Lower leg skin (tissue), 4 donors: ENCODE data around the gene ANXA11. TPM values are rescaled to one million over a fixed set of nuclear protein-coding genes. Genes with fewer than 3 reads are reported as not detected.
"Not testable (repeated sequence)": the region's sequence is repeated elsewhere in the genome, so short reads cannot be mapped to it uniquely, and the experiment has no call there.

ENCODE experiments used
- DNase-seq, 2 donors: peaks; one replicate each; pipeline ENCODE4 v3.0.0-alpha.2; 2019; ENCODE audit warnings: low spot score in 2 of 2
- H3K4me3 ChIP-seq: fragments of 200-600 bp; sonication (generic); 2 replicates; pipeline ENCODE4 v1.5.1; 2017; ENCODE audit warnings: mild to moderate bottlenecking, low read depth; ENCODE audit not compliant: poor library complexity, severe bottlenecking
- CTCF ChIP-seq, 3 donors: fragments of 450-650 bp; IDR thresholded peaks; one replicate each; pipeline ENCODE4 v1.5.1; 2016; ENCODE audit warnings: antibody characterized with exemption in 3 of 3, mild to moderate bottlenecking in 3 of 3, moderate library complexity in 2 of 3
- POLR2A ChIP-seq, 2 donors: fragments of 450-650 bp; IDR thresholded peaks; one replicate each; pipeline ENCODE4 v1.6.1; 2016 to 2017; ENCODE audit warnings: antibody characterized with exemption in 2 of 2, mild to moderate bottlenecking in 1 of 2, moderate library complexity in 1 of 2
- WGBS, 2 donors: methylation state at CpG; one replicate each; pipeline ENCODE4 v1.1.5; 2018; 5-methylcytosine and 5-hydroxymethylcytosine counted together
- intact Hi-C: fragments of 100-400 bp; cut with DNase I; formaldehyde crosslinking; loops from one replicate; pipeline ENCODE4 v1.15.0; 2023; ENCODE audit warnings: low total_unique reads
- total RNA-seq, 4 donors: library from RNA; depleted of rRNA; stranded (reverse); fragments of >200 nt; gene quantifications; one replicate each; pipeline ENCODE4 v1.1.0, GENCODE V29; 2016

Gene ANXA11
- total RNA-seq, 4 donors from 2014 or later = 68.4 to 109 (median 100) TPM

- intact Hi-C loops = loop anchor here (5.0 kb wide), 2 partner anchors 57 to 778 kb away; partner anchors contain the start of gene ANXA11
- H3K4me3 ChIP-seq = no peak overlapping the region
- 62 to 85% methylated on average over 2 of the region's 2 CpGs for WGBS, 2 donors
- TF ChIP-seq CTCF (IDR thresholded peaks at IDR 0.05) (no peak), POLR2A (IDR thresholded peaks at IDR 0.05) (no peak)
- no peak for DNase-seq
Measured at GRCh38 chr10:80150172-80150571, 55.2 kb downstream of the ANXA11 start.

- intact Hi-C loops = no loop called here
- no peak for DNase-seq
- WGBS, 2 donors = 92 to 94% methylated on average over 2 of the region's 2 CpGs
- TF ChIP-seq CTCF (IDR thresholded peaks at IDR 0.05) (no peak), POLR2A (IDR thresholded peaks at IDR 0.05) (no peak)
- no peak overlapping the region for H3K4me3 ChIP-seq
Measured at GRCh38 chr10:80149123-80149522, 56.2 kb downstream of the ANXA11 start.

GRCh38 chr10:80148166-80148805, 57.1 kb downstream of the ANXA11 start:
- TF ChIP-seq POLR2A (IDR thresholded peaks at IDR 0.05) (no peak), CTCF (IDR thresholded peaks at IDR 0.05) (no peak)
- H3K4me3 ChIP-seq = no peak overlapping the region
- no peak for DNase-seq
- WGBS, 2 donors = 66 to 69% methylated on average over 4 to 5 of the region's 5 CpGs
- intact Hi-C loops = no loop called here

GRCh38 chr10:80146918-80147317, 58.4 kb downstream of the ANXA11 start:
- intact Hi-C loops = no loop called here

GRCh38 chr10:80145406-80146308, 59.7 kb downstream of the ANXA11 start:
- intact Hi-C loops, H3K4me3 ChIP-seq: not testable (repeated sequence)
- WGBS, 2 donors = 57 to 61% methylated on average over 11 of the region's 11 CpGs
- DNase-seq = peak in 1 of 2 donors; percentile 90

More at GRCh38 chr10:80146918-80147317, 58.4 kb downstream of the ANXA11 start:
- WGBS, 2 donors = 70 to 79% methylated on average over 3 of the region's 3 CpGs
- TF ChIP-seq POLR2A (IDR thresholded peaks at IDR 0.05) (no peak), CTCF (IDR thresholded peaks at IDR 0.05) (no peak)
- DNase-seq = no peak
- no peak overlapping the region for H3K4me3 ChIP-seq

- intact Hi-C loops = no loop called here
- WGBS, 2 donors = 13 to 28% methylated on average over 9 to 12 of the region's 12 CpGs
- DNase-seq = peak in 1 of 2 donors; percentile 86
- H3K4me3 ChIP-seq = no peak overlapping the region
- TF ChIP-seq CTCF (IDR thresholded peaks at IDR 0.05) (no peak), POLR2A (IDR thresholded peaks at IDR 0.05) (no peak)
Measured at GRCh38 chr10:80144696-80145131, 60.6 kb downstream of the ANXA11 start.
